Psoas muscle (tissue), 8 donors: ENCODE results near the gene MTHFD2L. TPM values are rescaled to one million over a fixed set of nuclear protein-coding genes. Genes with fewer than 3 reads are reported as not detected.
"Not testable (repeated sequence)": the region's sequence is repeated elsewhere in the genome, so short reads cannot be mapped to it uniquely, and the experiment has no call there.

Experiments
- ATAC-seq, 4 donors: fragments of 200-7000 bp; cut with Tn5 transposase; one replicate each; pipeline ENCODE4 v1.9.1; 2020; ENCODE audit warnings: moderate library complexity in 3 of 4, mild to moderate bottlenecking in 2 of 4
- DNase-seq, 2 donors: peaks; one replicate each; pipeline ENCODE4 v3.0.0-alpha.2; 2020
- H3K27ac ChIP-seq: fragments of 200-600 bp; one replicate; pipeline ENCODE4 v1.8.0; 2022
- H3K27me3 ChIP-seq, 3 donors: fragments of 200-600 bp in 1 of 3; one replicate each; pipeline versions ENCODE4 v1.6.1 to v1.8.0; 2013 to 2022; ENCODE audit warnings: low read length in 2 of 3, mild to moderate bottlenecking in 2 of 3, moderate library complexity in 1 of 3; ENCODE audit not compliant: insufficient read depth in 3 of 3
- H3K36me3 ChIP-seq, 2 donors: fragments of 200-600 bp in 1 of 2; one replicate each; pipeline versions ENCODE4 v1.6.1 to v1.8.0; 2013 to 2022; ENCODE audit warnings: low read depth in 1 of 2, mild to moderate bottlenecking in 1 of 2, moderate library complexity in 1 of 2; ENCODE audit not compliant: insufficient read depth in 1 of 2
- H3K4me1 ChIP-seq: fragments of 200-600 bp; one replicate; pipeline ENCODE4 v1.8.0; 2022
- H3K4me3 ChIP-seq: fragments of 200-600 bp; one replicate; pipeline ENCODE4 v1.8.0; 2022; ENCODE audit warnings: mild to moderate bottlenecking
- H3K9me3 ChIP-seq: fragments of 200-600 bp; one replicate; pipeline ENCODE4 v1.8.0; 2022
- WGBS, 3 donors: extraction: QIAGEN DNeasy Blood & Tissue Kit; methylation state at CpG; one replicate each; pipeline versions ENCODE4 v1.1.6 to v1.1.7; 2013; 5-methylcytosine and 5-hydroxymethylcytosine counted together
- intact Hi-C, 2 donors: fragments of 100-400 bp; cut with DNase I; formaldehyde crosslinking; loops; one replicate each; pipeline versions ENCODE4 v1.11.0 to v1.14.2; 2022
- polyA plus RNA-seq, 3 donors: library from polyadenylated mRNA; stranded (reverse); fragments of 200-250 nt; gene quantifications; one replicate each; pipeline ENCODE4 v1.2.3, GENCODE V29; 2013
- total RNA-seq, 4 donors: library from RNA; stranded (reverse); fragmentation: NEBNext Ultra II Directional in 2 of 4; extraction: Animal tissue kit (Norgen Biotek cat#: 25700) in 2 of 4; gene quantifications; one replicate each; pipeline versions ENCODE4 v1.2.1 to v1.2.4, GENCODE V29; 2021 to 2023
- TF ChIP-seq, protein P1 (sequence below): fragments of 200-600 bp; IDR thresholded peaks from one replicate; pipeline ENCODE4 v1.8.0; 2022; ENCODE audit warnings: antibody characterized with exemption
- donor health status: healthy with polysubstance abuse.
- donor health status: DM: no; HTN: no; CAD: no; lungs with moderate emphysema.
- donor health status: Bipolar disorder and iron deficiency.
- donor health status: healthy.
- donor health status: DM: yes; HTN: yes; CAD: no.
- donor health status: DM: no; HTN: no; CAD: no.
- donor health status: DM: no; HTN: no; CAD: no.
- donor health status: DM: yes; HTN: yes; CAD: no.

Gene MTHFD2L
- total and polyA plus RNA-seq, 7 donors: 4.3 to 11.6 (median 9.0) TPM

DNA sequence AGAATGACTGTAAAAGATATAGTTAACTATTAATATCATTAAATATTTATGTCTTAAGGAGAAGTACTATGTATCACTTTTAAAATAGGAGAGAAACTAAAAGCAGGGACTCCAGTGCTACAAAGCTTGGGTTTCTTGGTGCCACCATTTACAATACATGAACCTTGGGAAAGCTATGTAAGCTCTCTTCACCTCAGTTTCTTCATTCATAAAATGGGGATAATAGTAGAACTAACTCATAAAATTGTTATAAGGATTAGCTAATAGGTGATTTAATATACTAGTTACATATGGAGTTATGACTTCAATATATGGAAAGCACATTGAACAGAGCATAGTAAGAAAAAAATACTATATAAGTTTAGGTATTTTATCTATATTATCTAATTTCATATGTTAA lies 174.0 kb downstream of the MTHFD2L start:
- no peaks in the 10 kb centered on the region for H3K4me1 ChIP-seq
- TF ChIP-seq, protein P1, sequence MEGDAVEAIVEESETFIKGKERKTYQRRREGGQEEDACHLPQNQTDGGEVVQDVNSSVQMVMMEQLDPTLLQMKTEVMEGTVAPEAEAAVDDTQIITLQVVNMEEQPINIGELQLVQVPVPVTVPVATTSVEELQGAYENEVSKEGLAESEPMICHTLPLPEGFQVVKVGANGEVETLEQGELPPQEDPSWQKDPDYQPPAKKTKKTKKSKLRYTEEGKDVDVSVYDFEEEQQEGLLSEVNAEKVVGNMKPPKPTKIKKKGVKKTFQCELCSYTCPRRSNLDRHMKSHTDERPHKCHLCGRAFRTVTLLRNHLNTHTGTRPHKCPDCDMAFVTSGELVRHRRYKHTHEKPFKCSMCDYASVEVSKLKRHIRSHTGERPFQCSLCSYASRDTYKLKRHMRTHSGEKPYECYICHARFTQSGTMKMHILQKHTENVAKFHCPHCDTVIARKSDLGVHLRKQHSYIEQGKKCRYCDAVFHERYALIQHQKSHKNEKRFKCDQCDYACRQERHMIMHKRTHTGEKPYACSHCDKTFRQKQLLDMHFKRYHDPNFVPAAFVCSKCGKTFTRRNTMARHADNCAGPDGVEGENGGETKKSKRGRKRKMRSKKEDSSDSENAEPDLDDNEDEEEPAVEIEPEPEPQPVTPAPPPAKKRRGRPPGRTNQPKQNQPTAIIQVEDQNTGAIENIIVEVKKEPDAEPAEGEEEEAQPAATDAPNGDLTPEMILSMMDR: no peak
- H3K4me3 ChIP-seq: no peak overlapping the region
- ATAC-seq (no peak), DNase-seq (no peak)
- H3K9me3 ChIP-seq: no peaks in the 10 kb centered on the region
- H3K36me3 ChIP-seq: no peaks in the 10 kb centered on the region
- intact Hi-C loops: no loop called here
- no peak overlapping the region for H3K27ac ChIP-seq
- H3K27me3 ChIP-seq: peaks cover 0 to 3% (median 0%) of the 10 kb centered on the region in 3 donors

GRCh38 chr4:74334636-74335035 lies 176.7 kb downstream of the MTHFD2L start:
- no peak for ATAC-seq
- TF ChIP-seq, protein P1: no peak
- Histone ChIP-seq H3K9me3 (no peaks in the 10 kb centered on the region), H3K4me3 (no peak overlapping the region), H3K36me3 (no peaks in the 10 kb centered on the region), H3K27me3 (peaks cover 0 to 3% (median 0%) of the 10 kb centered on the region in 3 donors), H3K27ac (no peak overlapping the region), H3K4me1 (no peaks in the 10 kb centered on the region)
- DNase-seq: no peak
- intact Hi-C loops: no loop called here
- 68 to 86% (median 76%) methylated on average over 7 of the region's 7 CpGs for WGBS, 3 donors

DNA sequence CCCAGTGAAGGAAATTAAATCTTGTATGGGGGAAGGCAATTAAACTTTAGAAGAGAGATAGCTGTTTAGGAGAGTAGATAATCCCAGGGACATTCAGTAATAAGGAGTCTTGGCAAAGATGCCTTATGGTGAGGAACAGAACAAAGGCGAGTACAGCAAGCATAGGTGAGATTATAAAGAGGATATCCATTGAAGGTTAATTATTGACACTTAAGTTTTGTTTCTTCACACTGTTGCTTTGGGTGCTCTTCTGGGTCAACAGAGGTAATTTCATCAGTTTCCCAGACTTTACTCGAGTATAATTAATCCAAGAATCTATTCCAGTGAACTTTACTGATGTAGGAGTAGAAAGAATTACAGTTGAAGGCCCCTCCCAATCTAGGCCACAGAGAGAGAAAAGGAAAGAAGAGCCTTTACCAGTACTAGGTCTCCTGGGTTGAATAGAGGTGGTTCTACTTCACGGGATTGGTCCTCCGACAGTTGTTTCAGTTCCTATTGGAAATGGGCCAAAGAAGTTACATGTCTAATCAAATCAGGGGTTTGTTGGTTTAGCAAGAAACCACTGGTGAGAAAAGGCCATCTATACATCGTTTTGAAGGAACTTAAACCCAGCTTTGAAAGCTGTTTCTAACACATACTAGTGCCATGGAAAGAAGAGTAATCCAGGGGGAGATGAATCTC lies 177.6 kb downstream of the MTHFD2L start:
- DNase-seq: no peak

GRCh38 chr4:74338792-74339333 lies 180.9 kb downstream of the MTHFD2L start:
- Histone ChIP-seq H3K27me3 (peaks cover 0 to 3% (median 0%) of the 10 kb centered on the region in 3 donors), H3K36me3 (no peaks in the 10 kb centered on the region), H3K27ac (no peak overlapping the region), H3K9me3 (no peaks in the 10 kb centered on the region), H3K4me1 (no peaks in the 10 kb centered on the region), H3K4me3 (no peak overlapping the region)
- intact Hi-C loops: no loop called here
- TF ChIP-seq, protein P1: no peak
- 81 to 93% (median 91%) methylated on average over 4 of the region's 4 CpGs for WGBS, 3 donors
- DNase-seq: no peak
- ATAC-seq: no peak

More for the DNA sequence above, 177.6 kb downstream of the MTHFD2L start:
- no peak overlapping the region for H3K4me3 ChIP-seq
- 62 to 75% (median 71%) methylated on average over 5 of the region's 5 CpGs for WGBS, 3 donors
- no peaks in the 10 kb centered on the region for H3K4me1 ChIP-seq
- TF ChIP-seq, protein P1: no peak
- ATAC-seq: no peak
- intact Hi-C loops: no loop called here
- H3K27ac ChIP-seq: no peak overlapping the region
- no peaks in the 10 kb centered on the region for H3K36me3 ChIP-seq
- peaks cover 0 to 3% (median 0%) of the 10 kb centered on the region in 3 donors for H3K27me3 ChIP-seq
- no peaks in the 10 kb centered on the region for H3K9me3 ChIP-seq

DNA sequence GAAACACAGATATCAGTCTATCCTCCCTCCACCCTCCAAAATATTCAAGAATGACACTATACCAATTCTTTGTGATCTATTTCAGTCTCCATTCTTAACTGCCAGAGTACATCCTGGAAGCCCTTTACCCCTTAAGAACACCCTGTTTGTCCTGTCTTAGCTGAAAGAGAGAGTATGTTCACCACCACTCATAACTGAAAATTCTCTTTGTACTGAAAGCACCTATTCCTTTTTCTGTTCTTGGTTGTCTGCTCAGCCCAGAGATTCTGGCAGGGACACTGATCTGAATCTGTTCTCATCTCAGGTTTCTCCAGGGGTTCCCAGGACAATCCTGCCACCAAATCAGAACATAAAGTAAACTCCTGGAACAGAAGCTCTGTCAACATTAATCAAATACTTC lies 181.6 kb downstream of the MTHFD2L start:
- DNase-seq (no peak), ATAC-seq (no peak)
- intact Hi-C loops: no loop called here
- Histone ChIP-seq H3K4me1 (no peaks in the 10 kb centered on the region), H3K4me3 (no peak overlapping the region), H3K27ac (no peak overlapping the region), H3K36me3 (no peaks in the 10 kb centered on the region), H3K27me3 (no peaks in the 10 kb centered on the region), H3K9me3 (no peaks in the 10 kb centered on the region)
- TF ChIP-seq, protein P1: no peak

GRCh38 chr4:74340421-74340820 lies 182.5 kb downstream of the MTHFD2L start:
- H3K27me3 ChIP-seq, intact Hi-C loops, ATAC-seq, H3K4me3 ChIP-seq, H3K4me1 ChIP-seq, H3K27ac ChIP-seq, H3K36me3 ChIP-seq, DNase-seq, H3K9me3 ChIP-seq: not testable (repeated sequence)
